UCSD-AML1 (cell line): ENCODE results near the gene TFCP2.

Source experiments
- DNase-seq: peaks from one replicate; lab custom pipeline; 2025; ENCODE audit not compliant: unreplicated experiment; lab: John Stamatoyannopoulos, UW

TFCP2 gene

DNA sequence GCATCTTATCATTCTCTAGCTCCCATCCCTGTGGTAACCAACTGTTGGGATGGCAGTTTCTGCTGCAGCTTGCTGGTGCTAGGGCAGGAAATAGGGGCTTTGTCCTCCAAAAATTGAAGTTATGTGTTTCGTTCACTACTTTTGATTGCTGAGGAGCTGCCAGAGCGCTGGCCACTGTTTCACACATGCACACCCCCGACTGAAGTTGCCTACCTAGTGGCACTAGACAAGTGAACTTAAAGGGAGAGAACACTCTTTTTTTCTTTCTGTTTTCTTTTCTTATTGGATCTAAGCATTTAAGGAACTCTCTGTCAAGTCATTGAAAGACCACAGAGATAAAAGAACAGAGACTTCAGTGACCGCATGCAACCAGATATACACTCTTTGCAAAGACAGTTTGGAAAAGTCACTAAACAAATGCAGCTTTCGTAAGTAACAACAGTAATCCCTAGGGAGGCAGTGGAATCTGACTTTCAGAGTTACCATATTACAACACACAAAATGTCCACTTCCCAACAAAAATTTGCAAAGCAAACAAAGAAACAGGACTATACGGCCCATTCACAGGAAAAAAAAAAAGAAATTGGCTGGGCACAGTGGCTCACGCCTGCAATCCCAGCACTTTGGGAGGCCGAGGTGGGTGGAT lies 12.0 kb downstream of the TFCP2 start:
- no peak for DNase-seq

DNA sequence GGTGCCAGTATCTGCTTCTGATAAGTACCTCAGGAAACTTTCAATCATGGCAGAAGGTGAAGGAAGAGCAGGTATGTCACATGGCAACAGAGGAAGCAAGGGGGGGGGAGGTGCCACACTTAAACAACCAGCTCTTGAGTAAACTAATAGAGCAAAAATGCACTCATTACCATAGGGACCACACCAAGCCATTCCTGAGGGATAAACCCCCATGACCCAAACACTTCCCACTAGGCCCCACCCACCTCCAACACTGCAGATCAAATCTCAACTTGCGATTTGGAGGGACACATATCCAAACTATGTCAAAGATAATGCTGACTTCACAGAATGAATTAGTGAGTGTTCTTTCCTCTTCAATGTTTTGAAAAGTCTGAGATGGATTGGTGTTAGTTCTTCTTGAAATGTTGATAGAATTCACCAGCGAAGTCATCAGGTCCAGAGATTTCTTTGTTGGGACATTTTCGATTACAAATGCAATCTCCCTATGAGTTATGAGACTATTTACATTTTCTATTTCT lies 16.6 kb downstream of the TFCP2 start:
- no peak for DNase-seq

DNA sequence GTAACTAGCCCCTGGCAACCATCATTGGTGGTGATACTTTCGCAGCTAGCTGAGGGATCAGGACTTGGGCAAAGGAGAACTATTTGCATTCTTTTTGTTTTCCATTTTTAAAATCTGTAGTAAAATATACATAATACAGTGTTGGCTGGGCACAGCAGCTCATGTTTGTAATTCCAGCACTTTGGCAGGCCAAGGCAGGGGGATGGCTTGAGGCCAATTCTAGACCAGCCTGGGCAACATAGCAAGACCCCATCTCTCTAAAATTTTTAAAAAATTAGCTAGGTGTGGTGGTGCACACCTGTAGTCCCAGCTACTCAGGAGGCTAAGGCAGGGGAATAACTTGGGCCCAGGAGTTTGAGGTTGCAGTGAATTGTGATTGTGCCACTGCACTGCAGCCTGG lies 20.0 kb downstream of the TFCP2 start:
- DNase-seq = no peak

DNA sequence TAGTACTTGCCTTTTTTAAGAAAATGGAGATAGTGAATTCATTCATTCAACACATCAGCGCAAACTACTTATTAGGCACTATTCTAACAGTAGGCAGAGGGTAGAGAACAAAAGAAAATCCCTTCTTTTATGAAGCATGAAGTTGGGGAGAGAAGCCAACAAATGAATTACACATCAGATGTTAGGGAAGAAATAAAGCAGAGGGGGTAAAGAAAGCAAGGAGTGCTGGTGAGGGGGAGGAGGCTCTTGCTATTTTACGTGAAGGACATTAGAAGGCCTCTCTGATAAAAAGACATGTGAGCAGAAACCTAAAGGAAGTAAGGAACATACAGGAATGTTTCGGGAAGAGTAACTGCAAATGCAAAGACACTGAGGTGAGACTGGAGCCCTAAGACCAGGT lies 22.2 kb downstream of the TFCP2 start:
- no peak for DNase-seq

DNA sequence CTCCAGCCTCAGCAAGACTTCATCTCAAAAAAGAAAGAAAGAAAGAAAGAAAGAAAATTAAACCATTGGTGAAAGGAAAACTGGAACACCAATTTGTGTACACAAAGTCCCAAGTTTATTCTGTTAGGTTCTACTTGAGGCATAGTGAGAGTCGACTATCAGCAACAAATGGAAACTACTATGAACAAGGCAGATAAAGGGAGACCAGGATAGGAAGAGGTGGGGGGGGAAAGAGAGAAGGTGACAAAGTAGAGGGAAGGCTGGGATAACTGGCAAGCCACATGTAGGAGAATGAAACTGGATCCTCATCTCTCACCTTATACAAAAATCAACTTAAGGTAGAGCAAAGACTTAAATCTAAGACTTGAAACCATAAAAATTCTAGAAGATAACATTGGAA lies 25.6 kb downstream of the TFCP2 start:
- DNase-seq = no peak

DNA sequence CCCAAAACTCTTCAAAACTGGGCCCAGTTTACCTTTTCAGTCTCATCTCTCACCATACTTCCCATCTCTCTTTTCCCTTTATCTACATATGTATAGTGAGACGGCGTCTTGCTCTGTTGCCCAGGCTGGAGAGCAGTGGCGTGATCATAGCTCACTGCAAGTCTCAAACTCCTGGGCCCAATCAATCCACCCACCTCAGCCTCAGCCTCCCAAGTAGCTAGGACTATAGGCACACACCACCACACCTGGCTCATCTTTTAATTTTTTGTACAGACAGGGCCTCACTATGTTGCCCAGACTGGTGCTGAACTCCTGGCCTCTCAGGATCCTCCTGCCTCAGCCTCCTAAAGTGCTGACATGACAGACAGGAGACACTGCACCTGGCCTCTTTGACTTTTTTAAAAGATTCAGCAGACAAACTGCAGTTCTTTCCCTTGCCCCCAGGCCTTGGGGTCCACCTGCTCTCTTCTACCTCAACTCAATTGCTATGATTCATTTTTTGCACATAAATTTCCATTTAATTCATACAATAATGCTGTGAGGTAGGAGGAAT lies 33.6 kb downstream of the TFCP2 start:
- no peak for DNase-seq

DNA sequence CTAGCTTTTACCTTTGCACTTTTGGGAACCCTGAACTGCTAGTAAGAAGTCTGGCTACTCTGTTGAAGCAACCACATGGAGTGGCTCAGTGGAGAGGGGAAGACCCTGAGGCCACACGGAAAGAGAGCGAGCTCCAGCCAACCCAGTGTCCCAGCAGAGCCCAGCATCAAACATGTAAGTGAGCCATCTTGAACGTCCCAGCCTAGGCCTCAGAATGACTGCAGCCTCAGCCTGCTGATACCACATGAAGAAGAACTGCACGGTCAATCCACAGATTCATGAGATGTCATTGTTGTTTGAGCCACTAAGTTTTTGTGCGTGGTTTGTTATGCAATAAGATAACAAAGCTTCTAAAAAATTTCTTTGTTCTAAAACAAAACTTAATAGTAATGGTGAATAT lies 40.2 kb downstream of the TFCP2 start:
- DNase-seq = no peak

DNA sequence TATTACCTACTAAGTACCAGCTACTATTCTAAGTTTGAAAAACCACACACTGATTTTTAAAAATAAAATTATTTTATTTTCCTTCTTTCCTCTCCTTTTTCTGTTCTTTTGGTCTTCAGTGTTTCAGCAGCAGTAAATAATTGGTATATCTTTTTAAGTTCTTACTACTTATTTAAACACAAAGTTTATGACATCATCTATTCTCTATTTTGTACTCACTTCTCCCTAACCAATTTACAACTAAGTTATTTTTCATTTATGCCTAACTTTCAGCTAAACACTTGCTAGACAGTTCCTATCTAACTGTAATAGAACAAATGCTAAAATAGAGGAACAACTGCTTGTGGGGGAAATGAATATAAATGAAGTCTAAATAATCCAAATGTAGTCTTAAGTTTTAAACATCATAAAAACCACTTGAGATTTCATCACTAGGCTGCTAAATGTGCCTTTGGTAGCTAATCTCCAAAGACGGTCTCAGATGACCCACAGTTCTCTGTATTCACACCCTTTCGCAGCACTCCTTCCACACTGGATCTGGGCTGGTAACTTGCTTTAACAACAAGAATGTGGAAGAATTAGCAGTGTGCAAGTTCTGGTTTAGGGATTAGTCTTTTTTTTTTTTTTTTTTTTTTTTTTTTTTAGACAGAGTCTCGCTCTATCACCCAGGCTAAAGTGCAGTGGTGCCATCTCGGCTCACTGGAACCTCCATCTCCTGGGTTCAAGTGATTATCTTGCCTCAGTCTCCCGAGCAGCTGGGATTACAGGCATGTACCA lies 41.0 kb downstream of the TFCP2 start:
- no peak for DNase-seq

DNA sequence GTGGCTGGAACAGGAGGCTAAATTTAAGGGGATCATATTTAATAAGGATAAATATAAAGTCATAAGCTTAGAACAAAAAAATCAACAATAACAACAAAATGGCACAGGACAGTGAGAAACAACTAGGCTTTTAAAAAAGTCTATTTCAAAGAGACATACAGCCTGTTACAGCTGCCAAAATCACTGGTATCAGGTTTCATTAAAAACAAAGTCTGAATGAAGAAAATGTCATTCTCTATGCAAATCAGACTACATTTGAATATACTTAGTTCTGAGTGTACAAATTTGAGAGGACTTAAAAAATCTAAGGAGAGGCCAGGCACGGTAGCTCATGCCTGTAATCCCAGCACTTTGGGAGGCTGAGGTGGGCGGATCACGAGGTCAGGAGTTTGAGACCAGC lies 44.0 kb downstream of the TFCP2 start:
- DNase-seq = no peak

DNA sequence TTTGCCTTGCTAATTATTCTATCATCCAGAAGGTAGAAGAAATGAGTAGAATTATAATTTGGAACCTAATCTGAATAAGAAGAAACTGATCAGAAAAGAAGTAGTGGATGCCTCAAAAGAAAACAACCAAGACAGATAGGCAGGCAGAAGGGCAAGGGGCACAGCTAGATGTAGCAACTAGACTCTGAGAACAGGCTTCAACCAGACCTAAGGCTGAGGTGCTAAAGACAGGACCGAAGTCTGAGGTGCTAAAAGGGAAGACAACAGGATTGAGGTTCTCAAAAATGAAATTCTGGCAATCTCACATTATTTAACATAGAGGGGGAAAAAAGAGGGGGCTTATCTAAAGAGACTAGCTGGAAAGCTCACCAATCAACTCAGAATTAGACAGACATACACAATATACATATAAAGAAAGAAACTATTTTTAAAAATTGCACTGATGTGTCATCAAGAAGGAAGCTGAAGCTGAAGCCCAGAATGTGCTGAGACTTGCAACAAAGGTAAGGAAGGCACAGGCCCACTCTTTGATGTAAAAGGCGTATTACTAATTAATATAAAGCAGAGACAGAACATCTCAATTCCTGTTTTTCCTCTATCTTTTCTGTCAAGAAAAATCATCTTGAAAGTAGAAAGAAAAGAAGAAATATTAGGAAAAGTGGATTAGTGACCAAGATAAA lies 45.7 kb downstream of the TFCP2 start:
- DNase-seq = no peak

DNA sequence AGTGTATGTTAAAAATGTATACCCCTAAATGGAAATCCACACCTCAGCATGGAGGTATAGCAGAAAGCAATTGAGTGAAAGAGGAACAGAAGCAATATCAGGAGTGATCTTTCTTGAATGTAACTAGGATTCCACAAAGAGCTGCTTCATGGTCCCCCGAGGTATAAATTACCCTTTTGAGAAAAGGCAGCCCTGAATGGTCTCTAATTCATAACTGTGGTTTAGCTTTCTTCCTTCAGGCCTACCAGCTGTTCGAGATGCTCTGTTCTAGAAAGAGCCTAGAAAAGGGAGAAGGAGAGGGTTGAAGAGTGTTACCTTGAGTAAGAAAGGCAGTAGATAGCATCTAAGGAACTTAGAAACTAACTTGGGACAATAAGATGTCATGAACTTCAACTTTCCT lies 46.6 kb downstream of the TFCP2 start:
- no peak for DNase-seq

DNA sequence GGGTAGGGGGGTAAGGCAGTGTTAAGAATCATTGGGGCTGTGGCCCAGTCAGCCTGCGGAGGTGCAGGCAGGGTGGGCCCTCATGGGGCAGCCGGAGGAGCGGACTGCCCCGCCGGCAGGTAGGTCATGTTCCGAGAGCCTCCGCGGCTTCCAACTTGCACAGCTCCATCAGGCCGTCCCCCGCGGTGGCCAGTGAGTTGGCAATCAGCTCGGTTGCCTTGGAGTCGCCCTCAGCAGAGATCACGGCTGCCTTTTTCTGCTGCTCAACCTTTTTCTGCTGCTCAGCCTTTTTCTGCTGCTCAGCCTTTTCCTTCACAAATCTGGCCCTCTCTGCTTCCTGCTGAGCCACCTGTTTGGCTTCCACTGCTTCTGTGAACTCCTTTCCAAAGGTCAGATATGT lies 48.4 kb downstream of the TFCP2 start:
- no peak for DNase-seq

DNA sequence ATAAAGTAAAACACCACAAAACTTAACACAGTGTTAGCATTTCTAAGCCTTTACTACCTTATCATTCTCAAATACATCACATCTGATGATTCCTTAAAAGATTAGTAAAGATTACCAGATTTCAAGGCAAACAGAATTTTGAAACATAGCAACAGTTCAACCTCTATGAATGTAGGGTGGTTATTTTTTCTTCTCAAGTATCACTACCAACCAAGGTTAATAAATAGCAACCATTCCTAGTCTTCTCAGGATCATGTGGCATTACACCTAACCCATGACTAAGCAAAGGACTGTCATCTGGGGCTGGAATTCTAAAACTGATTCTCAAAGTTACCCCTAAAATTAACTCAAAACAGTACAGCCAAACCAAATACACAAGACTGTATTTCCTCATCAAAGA lies 50.1 kb downstream of the TFCP2 start:
- DNase-seq = no peak

DNA sequence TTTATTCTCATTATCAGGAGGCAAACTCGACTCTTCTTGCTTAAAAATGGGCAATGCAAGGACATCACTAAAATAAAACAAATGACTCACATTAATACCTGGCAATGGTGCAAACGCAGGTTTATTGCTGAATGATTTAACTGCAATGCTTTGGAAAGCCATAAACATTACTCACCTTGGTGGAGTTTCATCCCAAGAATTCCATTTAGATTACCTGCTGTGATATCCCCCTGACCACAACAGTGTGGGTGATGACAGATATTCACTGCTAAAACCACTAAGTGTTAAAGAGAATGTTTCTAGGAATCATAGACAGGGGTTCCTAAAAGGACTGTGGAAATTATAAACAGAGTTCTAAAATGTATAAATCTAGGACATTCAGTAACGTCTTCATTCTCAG lies 54.2 kb downstream of the TFCP2 start:
- no peak for DNase-seq

DNA sequence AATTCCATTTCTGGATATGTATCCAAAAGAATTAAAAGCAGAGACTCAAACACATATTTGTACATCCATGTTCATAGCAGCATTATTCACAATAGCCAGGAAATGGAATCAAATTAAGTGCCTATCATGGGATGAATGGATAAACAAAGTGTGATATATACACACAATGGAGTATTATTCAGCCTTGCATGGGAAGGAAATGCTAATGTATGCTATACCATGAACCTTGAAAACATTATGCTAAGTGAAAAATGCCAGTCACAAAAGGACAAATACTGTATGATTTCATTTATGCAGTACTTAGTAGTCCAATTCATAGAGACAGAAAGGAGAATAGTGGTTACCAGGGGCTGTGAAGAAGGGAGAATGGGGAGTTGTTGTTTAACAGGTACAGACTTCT lies 57.4 kb downstream of the TFCP2 start:
- no peak for DNase-seq

DNA sequence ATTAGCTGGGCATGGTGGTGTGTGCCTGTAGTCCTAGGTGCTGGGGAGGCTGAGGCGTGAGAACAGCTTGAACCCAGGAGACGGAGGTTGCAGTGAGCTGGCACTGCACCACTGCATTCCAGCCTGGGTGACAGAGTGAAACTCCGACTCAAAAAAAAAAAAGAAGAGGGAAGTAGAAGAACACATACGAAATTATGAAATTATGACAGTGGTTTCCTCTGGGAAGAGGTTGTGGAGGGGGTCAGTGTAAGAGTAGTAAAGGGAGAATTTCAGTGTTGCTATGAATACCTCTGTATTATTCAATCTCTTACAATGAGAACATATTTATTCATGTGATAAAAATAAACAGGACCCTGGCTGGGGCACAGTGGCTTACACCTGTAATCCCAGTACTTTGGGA lies 64.8 kb downstream of the TFCP2 start:
- DNase-seq = no peak

DNA sequence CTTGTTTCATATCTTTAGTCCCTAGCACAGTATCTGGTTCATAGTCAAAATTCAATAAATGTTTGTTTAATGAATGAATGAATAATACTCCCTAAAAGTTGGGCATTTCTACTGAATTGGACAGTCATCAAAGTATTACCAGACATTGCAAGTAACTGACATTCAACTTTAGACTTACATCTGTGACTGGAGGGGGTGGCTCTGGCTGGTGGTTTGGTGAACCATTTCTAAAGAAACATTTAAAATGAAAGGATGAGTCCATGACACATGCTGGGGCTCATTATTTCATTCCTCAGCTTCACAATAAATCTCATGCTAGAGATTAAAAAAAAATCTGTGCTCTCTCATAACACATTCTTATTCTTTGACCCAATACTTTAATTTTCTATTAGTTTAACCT lies 69.0 kb downstream of the TFCP2 start:
- DNase-seq = no peak

DNA sequence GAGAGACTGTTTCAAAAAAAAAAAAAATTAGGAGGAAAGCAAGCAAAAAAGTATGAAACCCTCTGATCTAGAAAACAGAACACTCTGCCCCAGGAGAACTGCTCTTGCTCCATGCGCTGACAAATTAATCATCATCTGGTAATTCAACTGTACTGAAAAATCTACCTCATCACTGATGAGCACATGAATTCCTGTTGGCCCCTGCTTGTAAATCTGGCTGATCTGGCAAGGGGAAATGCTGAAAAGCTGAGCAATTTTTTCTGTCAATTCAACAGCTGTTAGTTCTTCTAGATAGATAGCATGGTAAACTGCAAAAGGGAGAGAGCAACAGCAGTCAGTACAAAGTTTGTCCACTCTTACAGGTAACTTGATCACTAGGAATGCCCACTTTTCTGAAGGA lies 74.3 kb downstream of the TFCP2 start:
- no peak for DNase-seq

DNA sequence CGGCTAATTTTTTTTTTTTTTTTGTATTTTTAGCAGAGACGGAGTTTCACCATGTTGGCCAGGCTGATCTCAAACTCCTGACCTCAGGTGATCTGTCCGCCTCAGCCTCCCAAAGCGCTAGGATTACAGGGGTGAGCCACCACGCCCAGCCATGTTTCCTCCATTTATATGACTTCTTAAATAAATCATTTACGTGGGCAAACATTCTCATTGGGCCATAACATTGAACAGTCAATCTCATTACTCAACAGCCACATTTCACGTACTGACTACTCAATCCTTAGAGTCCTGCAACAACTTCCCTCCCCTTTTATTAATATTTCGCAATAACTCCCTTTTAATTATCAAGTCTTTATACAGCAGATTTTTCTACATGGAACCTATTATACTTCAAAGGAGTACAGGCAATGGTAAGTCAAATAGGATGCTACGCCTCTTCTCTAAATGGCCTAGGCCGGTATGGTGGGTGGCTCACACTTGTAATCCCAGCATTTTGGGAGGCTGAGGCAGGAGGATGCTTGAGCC lies 82.2 kb downstream of the TFCP2 start:
- no peak for DNase-seq

DNA sequence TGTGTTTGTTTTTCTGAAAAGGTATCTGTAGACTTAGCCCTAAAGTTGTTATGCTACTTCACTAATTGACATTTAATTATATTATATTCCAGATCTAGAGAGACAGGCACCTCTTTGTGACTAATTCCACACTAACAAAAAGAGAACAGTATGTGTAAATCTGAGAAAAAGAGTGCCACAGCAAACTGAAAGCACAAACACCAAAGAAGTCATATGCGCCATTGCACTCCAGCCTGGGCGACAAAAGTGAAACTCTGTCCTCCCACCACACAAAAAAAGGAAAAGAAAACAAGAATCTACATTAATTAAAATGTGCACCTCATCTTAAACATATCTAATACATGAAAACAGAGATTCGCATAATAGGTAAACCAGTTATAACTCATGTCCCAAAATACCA lies 85.1 kb downstream of the TFCP2 start:
- DNase-seq = no peak

DNA sequence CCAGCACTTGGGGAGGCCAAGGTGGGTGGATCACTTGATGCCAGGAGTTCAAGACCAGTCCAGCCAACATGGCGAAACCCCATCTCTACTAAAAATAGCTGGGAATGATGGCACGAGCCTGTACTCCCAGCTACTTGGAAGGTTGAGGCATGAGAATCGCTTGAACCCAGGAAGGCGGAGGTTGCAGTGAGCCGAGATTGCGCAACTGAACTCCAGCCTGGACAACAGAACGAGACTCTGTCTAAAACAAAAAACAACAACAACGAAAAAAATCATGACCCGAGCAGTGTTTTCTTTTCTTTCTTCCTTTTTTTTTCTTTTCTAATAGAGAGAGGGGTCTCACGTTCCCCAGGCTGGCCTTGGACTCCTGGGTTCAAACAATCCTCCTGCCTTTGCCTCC lies 86.0 kb downstream of the TFCP2 start:
- no peak for DNase-seq

DNA sequence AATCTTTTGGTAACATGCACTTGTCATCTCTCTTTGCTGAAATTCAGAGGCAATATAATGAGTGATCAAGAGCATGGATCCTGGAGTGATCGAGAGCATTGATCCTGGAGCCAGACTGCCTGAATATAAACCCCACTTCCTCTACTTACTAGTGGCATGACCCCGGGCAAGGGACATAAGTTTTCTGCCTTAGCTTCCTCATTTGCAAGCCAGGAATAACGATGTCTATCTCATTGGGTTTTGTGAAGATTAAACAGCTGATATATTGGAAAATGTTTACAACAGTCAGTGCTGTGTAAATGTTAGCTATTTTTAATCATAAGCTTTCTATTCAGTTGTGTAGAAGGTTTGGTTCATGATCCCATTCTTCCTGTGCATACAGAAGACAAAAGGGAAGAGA lies 87.2 kb downstream of the TFCP2 start:
- DNase-seq = no peak
